Endothelial cell of umbilical vein (primary cell): ENCODE data around the gene WRNIP1. TPM values are rescaled to one million over a fixed set of nuclear protein-coding genes. Genes with fewer than 3 reads are reported as not detected.
"Not testable (repeated sequence)": the region's sequence is repeated elsewhere in the genome, so short reads cannot be mapped to it uniquely, and the experiment has no call there.

Experiments used
- BruUV-seq: library from RNA; stranded (reverse); fragments of 400-500 nt; replicated peaks from 2 replicates; lab custom pipeline; 2021; lab: Mats Ljungman, UMichigan
- CTCF ChIA-PET: fragments of 300-600, 350-600 bp; sonication (Branson Sonifier 250); formaldehyde crosslinking; loops from one replicate; lab custom pipeline; 2021; ENCODE audit warnings: antibody characterized with exemption, inconsistent platforms; lab: Charles Lee
- POLR2A ChIA-PET: fragments of 300-600, 350-600 bp; sonication (Branson Sonifier 250); formaldehyde crosslinking; loops from one replicate; lab custom pipeline; 2021; ENCODE audit warnings: antibody characterized with exemption, inconsistent platforms; lab: Charles Lee
- DNase-seq: peaks from one replicate; pipeline ENCODE4 v3.0.0-alpha.2; 2011; ENCODE audit warnings: low read depth, low spot score
- FAIRE-seq: peaks from 2 replicates; lab custom pipeline; 2011; peaks lifted over from hg19 to GRCh38; lab: Jason Lieb, UNC
- H2AFZ ChIP-seq: 2 replicates; pipeline ENCODE4 v1.6.0; 2012; ENCODE audit warnings: low read depth, low read length, control low read depth, inconsistent platforms
- H3K27ac ChIP-seq: 2 replicates; pipeline ENCODE4 v1.5.1; 2011; ENCODE audit warnings: low read depth, mild to moderate bottlenecking, control low read depth, low read length, moderate library complexity; ENCODE audit not compliant: insufficient read depth
- H3K27me3 ChIP-seq, 2 experiments: 2 replicates each; pipeline versions ENCODE4 v1.6.0 to v1.6.1; 2011; ENCODE audit warnings: low read length in 2 of 2, mixed read lengths in 1 of 2; ENCODE audit not compliant: control insufficient read depth in 2 of 2, insufficient read depth in 2 of 2
- H3K36me3 ChIP-seq, 2 experiments: 2 replicates in 1 of 2; 3 replicates in 1 of 2; pipeline ENCODE4 v1.5.1; 2011; ENCODE audit warnings: low read length in 2 of 2, mild to moderate bottlenecking in 1 of 2, moderate library complexity in 1 of 2; ENCODE audit not compliant: control insufficient read depth in 2 of 2, insufficient read depth in 2 of 2; ENCODE audit errors: extremely low read depth in 1 of 2
- H3K4me1 ChIP-seq: 3 replicates; pipeline ENCODE4 v1.5.1; 2011; ENCODE audit warnings: mild to moderate bottlenecking, low read length; ENCODE audit not compliant: control insufficient read depth, insufficient read depth; ENCODE audit errors: extremely low read depth
- H3K4me2 ChIP-seq: 2 replicates; pipeline ENCODE4 v1.6.1; 2011; ENCODE audit warnings: low read length, control low read depth, mixed read lengths; ENCODE audit not compliant: insufficient read depth
- H3K4me3 ChIP-seq, 3 experiments: fragments of 200-600 bp in 1 of 3; sonication (generic), shearing (Covaris generic) in 1 of 3; replicated peaks in 1 of 3; 2 replicates each; pipeline ENCODE4 v1.5.1; 2011 to 2016; ENCODE audit warnings: control low read depth in 3 of 3, low read length in 3 of 3, mild to moderate bottlenecking in 2 of 3, inconsistent platforms in 1 of 3, low read depth in 1 of 3, moderate library complexity in 1 of 3; ENCODE audit not compliant: insufficient read depth in 1 of 3
- H3K79me2 ChIP-seq: 2 replicates; pipeline ENCODE4 v1.6.0; 2012; ENCODE audit warnings: low read length, inconsistent platforms; ENCODE audit not compliant: control insufficient read depth, insufficient read depth
- H3K9ac ChIP-seq: replicated peaks from 2 replicates; pipeline ENCODE3; 2011; ENCODE audit warnings: low read length, control low read depth; ENCODE audit not compliant: insufficient read depth; ENCODE audit errors: extremely low read depth
- H3K9me1 ChIP-seq: replicated peaks from 3 replicates; pipeline ENCODE4 v1.6.0; 2011; ENCODE audit warnings: mild to moderate bottlenecking, low read length; ENCODE audit not compliant: control insufficient read depth, insufficient read depth; ENCODE audit errors: extremely low read depth
- H3K9me3 ChIP-seq: replicated peaks from 2 replicates; pipeline ENCODE4 v1.5.1; 2012; ENCODE audit warnings: low read length, inconsistent platforms; ENCODE audit not compliant: control insufficient read depth, insufficient read depth
- H4K20me1 ChIP-seq: replicated peaks from 2 replicates; pipeline ENCODE3; 2011; ENCODE audit warnings: mild to moderate bottlenecking, low read length; ENCODE audit not compliant: control insufficient read depth, insufficient read depth; ENCODE audit errors: extremely low read depth
- CTCF ChIP-seq, 2 donors: IDR thresholded peaks; 1 replicate in 1 of 2; 2 replicates in 1 of 2; pipeline ENCODE4 v1.5.1; 2011; ENCODE audit warnings: low read length in 2 of 2, mild to moderate bottlenecking in 2 of 2, moderate library complexity in 2 of 2, control low read depth in 1 of 2, inconsistent platforms in 1 of 2, low read depth in 1 of 2; ENCODE audit not compliant: insufficient read depth in 1 of 2; ENCODE audit errors: extremely low read depth in 1 of 2
- MAX ChIP-seq: IDR thresholded peaks from 2 replicates; pipeline ENCODE4 v1.6.1; 2011; ENCODE audit not compliant: insufficient read depth, insufficient read length
- dilution Hi-C: fragments of 300-500 bp; cut with MboI; formaldehyde crosslinking; loops from one replicate; pipeline ENCODE4 v1.15.0; 2019; ENCODE audit warnings: low sequenced_read_pairs; ENCODE audit not compliant: extremely low pct_ligation_motif_present
- intact Hi-C: fragments of 100-400 bp; cut with micrococcal nuclease; formaldehyde crosslinking; loops from one replicate; pipeline ENCODE4 v1.10.0; 2022
- polyA plus RNA-seq, 4 experiments: library from polyadenylated mRNA; depleted of rRNA in 3 of 4; stranded (reverse) in 3 of 4; unstranded in 1 of 4; fragments of >200 nt; gene quantifications; 2 replicates each; pipeline versions ENCODE4 v1.2.1 to v1.2.3, GENCODE V29; 2011 to 2012; ENCODE audit warnings: missing spikeins in 1 of 4
- total RNA-seq: library from RNA; stranded (reverse); gene quantifications from 2 replicates; pipeline ENCODE4 v1.2.3, GENCODE V29; 2021

WRNIP1 gene
- total and polyA plus RNA-seq, 2 donors (not counting 3 experiments of a cell fraction or from before 2014, with no cell fraction given): 50.1 to 68.9 TPM

GRCh38 chr6:2760882-2761842 is 4.0 kb upstream of the WRNIP1 start:
- ChIA-PET CTCF (interaction anchor here (1.0 to 6.8 kb wide), 11 partner anchors 9 to 1166 kb away, joined by 3 to 62 read pairs (median 4); partner anchors contain the start of gene MYLK4), POLR2A (no interaction called here)
- FAIRE-seq (no peak), DNase-seq (peak; percentile 26)
- Histone ChIP-seq H3K4me1 (peaks cover 6% of the 10 kb centered on the region), H4K20me1 (no peaks in the 10 kb centered on the region), H3K79me2 (peaks cover 4% of the 10 kb centered on the region), H3K36me3 (no peaks in the 10 kb centered on the region), H3K4me2 (no peak overlapping the region), H3K27ac (no peak overlapping the region), H3K9me1 (no peaks in the 10 kb centered on the region), H3K9me3 (no peaks in the 10 kb centered on the region), H3K4me3 (no peak overlapping the region), H3K9ac (no peak overlapping the region), H2AFZ (no peak overlapping the region), H3K27me3 (no peaks in the 10 kb centered on the region)
- TF ChIP-seq MAX (no peak), CTCF (IDR thresholded peaks at IDR 0.05; ENCODE audit: extremely low read depth in 1 of 2, insufficient read depth in 1 of 2, low read depth in 1 of 2, low read length in 2 of 2) (peak; percentile 15 to 27)
- dilution Hi-C loops (no loop called here), intact Hi-C loops (no loop called here)
- no TSS peak for BruUV-seq

GRCh38 chr6:2762868-2763267 is 2.3 kb upstream of the WRNIP1 start:
- H3K27ac ChIP-seq, DNase-seq, dilution Hi-C loops, H3K36me3 ChIP-seq, H3K27me3 ChIP-seq, FAIRE-seq, H3K9me3 ChIP-seq, H2AFZ ChIP-seq, H4K20me1 ChIP-seq, H3K4me2 ChIP-seq, H3K9me1 ChIP-seq, POLR2A ChIA-PET, H3K9ac ChIP-seq, H3K4me3 ChIP-seq, BruUV-seq, intact Hi-C loops: not testable (repeated sequence)
- peaks cover 21% of the 10 kb centered on the region for H3K79me2 ChIP-seq
- peaks cover 16% of the 10 kb centered on the region for H3K4me1 ChIP-seq
- CTCF ChIA-PET: interaction anchor here (1.7 to 4.7 kb wide), 2 partner anchors 12 to 25 kb away, joined by 6 to 62 read pairs; partner anchors contain the start of gene MYLK4
